ENCODE measurements around the gene BCL2A1.

- no peak for TF ChIP-seq POLR2AphosphoS5 (IDR thresholded peaks at IDR 0.05; ENCODE audit: low read depth, low read length)
- TF ChIP-seq SIN3A (IDR thresholded peaks at IDR 0.05; ENCODE audit: borderline replicate concordance, insufficient read depth, low read length) = no peak
- no peak for TF ChIP-seq TAF1 (IDR thresholded peaks at IDR 0.05; ENCODE audit: borderline replicate concordance, insufficient read depth, low read length)
- TF ChIP-seq REST (IDR thresholded peaks at IDR 0.05; ENCODE audit: insufficient read depth in 1 of 2, low read depth in 2 of 2, low read length in 2 of 2) = no peak
These were observed 48.3 kb upstream of the BCL2A1 start for GRCh38 chr15:80019168-80019745.

Measured in PFSK-1 (cell line).